Germinal center (tissue), 1 donor: ENCODE results near the gene KDM4B.
"Not testable (repeated sequence)": the region's sequence is repeated elsewhere in the genome, so short reads cannot be mapped to it uniquely, and the experiment has no call there.

Source experiments
- DNase-seq: peaks from one replicate; pipeline ENCODE4 v3.0.0; 2012; ENCODE audit warnings: mixed read lengths, low spot score

Gene KDM4B

DNA sequence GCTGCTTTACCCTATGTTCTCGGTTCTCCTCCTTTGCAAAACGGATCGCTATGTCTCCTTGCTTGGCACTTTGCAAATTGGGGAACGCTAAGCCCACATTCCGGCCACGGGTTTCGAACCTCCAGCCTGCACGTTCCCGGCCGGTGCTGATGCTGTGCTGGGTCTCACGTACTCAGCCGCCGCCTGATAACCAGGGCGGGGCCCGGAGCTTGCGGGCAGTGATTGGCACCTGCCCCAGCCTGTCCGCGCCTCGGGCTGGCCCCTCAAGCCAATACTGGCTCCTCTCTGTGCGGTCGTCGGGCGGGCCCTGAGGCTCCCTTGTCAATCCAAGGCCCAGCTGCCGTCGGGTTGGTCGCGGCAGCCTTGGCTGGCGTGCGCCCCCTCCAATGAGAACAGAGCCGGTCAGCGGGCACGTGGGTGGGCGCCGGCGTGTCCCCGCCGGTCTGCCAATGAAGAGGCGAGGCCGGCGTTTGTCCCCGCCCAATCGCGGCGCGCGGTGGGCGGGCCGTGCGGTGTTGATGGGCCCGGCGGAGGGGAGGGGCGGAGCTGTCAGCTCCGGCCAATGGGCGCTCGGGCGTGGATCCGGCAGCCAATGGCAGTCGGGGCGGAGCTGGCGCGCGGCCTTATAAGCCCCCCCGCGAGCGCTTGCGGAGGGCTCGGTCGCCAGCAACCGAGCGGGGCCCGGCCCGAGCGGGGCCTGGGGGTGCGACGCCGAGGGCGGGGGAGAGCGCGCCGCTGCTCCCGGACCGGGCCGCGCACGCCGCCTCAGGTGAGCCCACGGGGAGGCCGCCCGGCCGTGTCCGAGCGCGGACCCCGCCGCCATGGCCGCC lies at the start of gene KDM4B:
KDM4B (plus strand) TSS at position 652 of the 830 bp plus-strand sequence. CDS start 63,778 bp downstream, outside the sequence.
- peak; percentile 100 for DNase-seq

DNA sequence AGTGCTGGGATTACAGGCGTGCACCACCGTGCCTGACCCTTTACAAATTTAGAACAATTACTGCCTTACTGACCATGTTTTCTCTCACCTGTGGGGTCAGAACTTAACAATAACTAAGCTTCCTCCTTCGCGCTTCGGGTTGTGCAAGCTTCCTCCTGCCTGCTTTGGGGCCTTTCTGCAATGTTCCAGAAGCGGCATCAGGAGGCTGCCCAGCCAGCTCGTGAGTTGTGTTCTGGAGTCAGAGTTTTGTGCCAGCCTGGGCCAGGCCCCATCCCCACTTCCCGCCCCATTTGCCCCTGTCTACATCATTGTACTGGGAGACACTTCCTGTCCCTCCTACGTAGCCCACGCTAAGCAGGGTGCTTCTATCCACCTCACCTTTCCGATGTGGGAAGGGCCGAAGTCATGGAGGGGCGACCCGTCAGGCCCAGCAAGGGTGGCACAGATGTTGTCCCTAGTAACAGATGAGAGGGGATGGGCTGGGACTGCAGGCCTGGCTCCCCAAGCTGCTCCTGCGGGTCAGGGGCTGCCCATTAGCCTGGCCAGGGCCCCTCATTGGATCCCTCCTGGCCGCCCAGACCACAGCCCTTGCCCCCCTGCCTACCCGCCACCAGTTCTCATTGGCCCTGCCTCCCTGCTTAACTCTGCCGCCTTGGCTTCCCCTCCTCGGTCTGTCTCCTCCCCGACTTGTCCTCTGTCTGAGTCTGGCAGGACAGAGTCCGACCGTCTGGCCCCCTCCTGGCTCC lies 46.2 kb upstream of the KDM4B start:
- no peak for DNase-seq

DNA sequence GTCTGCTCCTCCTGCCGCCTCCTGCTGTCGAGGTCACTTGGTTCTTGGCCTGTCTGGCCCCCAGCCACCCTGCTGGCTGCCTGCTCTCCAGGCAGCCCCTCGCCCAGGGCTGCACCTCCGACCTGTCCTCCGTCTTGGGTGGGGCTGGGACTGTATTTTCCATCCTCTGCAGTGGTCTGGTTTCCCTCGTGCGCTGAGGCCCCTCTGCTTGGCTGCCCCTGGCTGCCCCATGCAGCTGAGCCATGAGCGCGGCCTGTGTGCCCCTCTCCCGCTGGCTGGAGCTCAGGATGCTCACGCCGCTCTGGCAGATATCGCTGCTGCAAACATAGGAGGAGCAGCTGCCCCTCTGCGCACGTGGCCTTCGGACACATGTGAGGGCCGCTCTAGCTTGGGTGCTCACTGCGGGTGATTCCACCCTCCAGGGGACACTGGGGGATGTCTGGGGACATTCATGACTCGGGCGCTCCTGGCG lies 45.6 kb upstream of the KDM4B start:
- DNase-seq, result no peak

DNA sequence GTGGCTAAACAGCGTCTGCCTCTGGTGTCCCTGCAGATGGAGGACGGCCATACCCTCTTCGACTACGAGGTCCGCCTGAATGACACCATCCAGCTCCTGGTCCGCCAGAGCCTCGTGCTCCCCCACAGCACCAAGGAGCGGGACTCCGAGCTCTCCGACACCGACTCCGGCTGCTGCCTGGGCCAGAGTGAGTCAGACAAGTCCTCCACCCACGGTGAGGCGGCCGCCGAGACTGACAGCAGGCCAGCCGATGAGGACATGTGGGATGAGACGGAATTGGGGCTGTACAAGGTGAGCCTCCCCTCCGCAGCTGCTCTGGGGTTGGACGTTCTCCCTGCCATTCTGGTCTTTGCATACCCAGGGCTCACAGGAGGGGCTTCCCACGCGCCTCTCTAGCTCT lies 39.7 kb upstream of the KDM4B start:
- no peak for DNase-seq

DNA sequence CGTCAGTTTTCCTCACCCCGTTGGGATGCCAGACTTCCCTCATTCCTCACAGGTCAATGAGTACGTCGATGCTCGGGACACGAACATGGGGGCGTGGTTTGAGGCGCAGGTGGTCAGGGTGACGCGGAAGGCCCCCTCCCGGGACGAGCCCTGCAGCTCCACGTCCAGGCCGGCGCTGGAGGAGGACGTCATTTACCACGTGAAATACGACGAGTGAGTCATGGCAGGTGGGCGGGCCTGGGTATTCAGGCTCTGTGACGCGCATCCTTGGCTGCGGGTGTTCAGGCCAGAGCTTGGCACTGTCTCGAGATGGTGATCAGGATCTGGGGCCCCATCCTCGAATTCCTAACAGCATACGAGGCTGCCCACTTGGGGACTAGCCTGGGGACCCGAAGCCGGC lies 38.2 kb upstream of the KDM4B start:
- DNase-seq, result no peak

DNA sequence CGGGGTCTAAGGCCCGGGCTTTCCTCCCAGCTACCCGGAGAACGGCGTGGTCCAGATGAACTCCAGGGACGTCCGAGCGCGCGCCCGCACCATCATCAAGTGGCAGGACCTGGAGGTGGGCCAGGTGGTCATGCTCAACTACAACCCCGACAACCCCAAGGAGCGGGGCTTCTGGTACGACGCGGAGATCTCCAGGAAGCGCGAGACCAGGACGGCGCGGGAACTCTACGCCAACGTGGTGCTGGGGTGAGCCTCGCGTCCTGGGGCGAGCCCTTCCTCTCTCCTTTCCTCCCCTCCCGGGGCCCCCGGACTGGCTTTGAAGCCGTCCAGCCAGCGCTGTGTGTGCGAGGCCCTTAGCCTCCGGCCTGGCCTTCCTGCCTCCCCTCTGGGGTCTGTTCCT lies 36.2 kb upstream of the KDM4B start:
- no peak for DNase-seq

DNA sequence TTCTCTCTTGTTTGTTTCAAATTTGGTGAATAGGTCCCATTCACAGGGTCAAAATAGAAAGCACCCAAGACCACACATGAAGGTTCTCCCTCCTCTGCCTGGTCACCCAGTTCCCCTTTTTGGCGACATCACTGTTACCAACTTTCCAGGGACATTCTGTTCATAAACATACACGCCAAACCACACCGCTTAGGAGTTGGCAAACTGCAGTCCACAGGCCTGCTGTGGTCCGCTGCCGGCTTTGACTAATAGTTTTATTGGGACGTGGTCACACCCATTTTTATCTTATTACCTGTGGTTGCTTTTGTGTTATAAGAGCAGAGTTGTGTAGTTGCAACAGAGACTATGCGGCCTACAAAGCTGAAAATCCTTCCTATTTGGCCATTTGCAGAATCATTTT lies 35.4 kb upstream of the KDM4B start:
- no peak for DNase-seq

DNA sequence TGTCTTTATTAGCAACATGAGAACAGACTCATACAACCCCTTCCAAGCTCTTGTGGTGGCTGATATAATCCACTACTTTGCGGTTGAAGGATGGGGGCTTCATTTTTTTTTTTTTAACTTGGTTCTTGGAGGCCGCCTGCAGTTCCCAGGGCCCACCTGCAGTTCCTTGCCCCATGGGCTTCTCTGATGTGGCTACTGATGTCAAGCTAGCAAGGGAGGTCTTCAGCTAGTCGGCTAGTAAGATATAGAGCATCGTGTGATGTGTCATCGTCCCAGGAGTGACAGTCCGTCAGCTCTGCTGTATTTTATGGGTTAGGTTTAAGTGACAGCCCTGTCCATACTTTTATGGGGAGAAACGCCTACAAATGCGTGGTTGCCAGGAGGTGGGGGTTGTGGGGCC lies 33.5 kb upstream of the KDM4B start:
- no peak for DNase-seq

DNA sequence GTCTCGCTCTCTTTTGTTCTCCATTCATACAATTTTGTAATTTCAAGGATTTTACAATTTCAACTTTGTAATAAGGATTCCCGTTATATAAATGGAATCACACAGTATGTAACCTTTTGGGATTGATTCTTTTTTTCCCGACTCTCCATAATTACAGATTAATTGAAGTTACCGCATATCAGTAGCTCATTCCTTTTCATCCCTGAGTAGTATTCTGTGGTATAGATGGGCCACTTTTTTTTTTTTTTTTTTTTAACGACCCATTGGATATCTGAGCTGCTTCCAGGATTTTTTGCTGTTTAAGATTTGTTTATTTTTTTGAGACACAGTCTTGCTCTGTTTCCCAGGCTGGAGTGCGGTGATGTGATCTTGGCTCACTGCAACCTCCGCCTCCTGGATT lies 31.9 kb upstream of the KDM4B start:
- DNase-seq, result no peak

DNA sequence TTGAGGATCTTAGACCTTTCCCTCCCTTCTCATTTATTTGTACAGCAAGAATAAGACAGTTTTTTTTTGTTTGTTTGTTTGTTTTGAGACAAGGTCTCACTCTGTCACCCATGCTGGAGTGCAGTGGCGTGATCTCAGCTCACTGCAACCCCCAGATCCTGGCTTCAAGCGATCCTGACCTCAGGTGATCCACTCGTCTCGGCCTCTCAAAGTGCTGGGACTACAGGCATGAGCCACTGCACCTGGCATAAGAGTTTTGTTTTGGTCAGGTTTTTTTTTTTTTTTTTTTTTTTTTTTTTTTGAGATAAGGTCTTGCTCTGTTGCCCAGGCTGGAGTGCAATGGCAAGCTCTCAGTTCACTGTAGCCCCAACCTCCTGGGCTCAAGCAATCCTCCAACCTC lies 30.5 kb upstream of the KDM4B start:
- DNase-seq, result not testable (repeated sequence)

DNA sequence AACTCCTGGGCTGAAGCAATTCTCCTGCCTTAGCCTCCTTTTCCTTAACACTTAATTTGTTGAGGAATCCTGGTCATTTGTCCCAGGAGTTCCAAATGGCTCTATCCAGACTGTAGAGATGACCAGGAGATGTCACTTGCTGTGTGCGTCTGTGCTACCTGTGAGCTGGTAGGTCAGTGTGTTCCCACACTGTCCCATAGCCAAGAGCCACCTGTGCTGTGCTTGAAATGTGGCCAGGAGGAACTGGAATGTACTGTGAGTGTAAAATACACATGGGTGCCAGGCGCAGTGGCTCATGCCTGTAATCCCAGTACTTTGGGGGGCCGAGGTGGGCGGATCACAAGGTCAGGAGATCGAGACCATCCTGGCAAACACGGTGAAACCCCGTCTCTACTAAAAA lies 29.4 kb upstream of the KDM4B start:
- DNase-seq, result no peak

DNA sequence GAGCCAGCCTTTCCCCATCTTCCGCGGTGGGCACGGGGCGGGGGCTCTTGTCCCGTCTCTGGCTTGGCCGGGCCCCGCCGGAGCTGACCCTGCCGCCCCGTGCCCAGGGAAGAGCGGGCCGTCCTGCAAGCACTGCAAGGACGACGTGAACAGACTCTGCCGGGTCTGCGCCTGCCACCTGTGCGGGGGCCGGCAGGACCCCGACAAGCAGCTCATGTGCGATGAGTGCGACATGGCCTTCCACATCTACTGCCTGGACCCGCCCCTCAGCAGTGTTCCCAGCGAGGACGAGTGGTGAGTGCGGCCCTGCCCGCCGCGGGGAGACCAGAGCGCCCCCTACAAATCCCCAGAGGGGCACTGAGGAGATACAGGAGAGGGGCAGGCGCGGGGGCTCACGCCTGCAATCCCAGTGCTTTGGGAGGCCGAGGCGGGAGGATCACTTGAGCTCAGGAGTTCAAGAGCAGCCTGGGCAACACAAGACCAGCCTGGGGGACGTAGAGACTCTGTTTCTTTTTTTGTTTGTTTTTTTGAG lies 27.2 kb upstream of the KDM4B start:
- DNase-seq, result not testable (repeated sequence)

DNA sequence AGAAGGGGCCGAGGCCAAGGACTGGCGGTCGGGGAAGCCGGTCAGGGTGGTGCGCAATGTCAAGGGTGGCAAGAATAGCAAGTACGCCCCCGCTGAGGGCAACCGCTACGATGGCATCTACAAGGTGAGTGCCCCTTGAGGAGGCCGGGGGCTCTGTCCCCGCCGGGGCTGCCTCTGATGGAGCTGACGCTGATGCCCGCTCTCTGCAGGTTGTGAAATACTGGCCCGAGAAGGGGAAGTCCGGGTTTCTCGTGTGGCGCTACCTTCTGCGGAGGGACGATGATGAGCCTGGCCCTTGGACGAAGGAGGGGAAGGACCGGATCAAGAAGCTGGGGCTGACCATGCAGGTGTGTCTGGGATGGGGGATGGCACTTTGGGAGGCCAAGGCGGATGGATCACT lies 18.3 kb upstream of the KDM4B start:
- not testable (repeated sequence) for DNase-seq

DNA sequence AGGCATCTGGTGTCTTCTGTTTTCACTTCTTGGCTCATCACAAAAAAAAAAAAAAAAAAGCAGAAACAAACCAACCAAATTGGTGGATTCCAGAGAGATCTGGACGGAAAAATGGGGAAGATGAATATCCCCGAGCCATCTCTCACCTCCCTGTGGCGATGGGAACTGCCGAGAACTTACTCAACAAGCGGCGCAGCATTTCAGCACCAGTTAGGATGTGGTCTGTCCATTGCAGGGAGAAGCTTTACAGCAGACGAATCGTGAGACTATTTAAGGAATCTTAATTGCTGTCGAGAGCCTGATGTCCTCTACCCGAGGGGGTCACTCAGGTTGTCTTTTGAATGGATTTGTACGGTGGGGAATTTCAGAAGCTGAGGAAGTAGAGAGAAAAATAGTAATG lies 17.3 kb upstream of the KDM4B start:
- DNase-seq, result no peak

DNA sequence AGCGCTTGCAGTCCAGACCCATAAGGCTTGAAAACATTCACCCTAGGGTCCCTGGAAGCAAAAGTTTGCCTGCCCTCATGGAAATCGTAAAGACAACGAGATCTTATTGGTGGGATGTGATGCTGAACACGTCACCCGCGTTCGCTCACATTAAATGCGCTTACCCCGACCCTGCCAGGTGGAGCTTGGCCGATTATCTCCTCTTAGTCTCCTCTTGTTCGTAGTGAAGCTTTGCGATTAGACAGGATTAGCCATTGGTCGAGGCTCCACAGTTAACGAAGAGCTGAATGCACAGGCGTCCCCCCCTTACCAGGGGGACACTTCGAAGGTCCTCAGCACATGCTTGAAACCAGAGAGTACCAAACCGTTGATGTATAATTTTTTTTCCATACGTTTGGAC lies 16.0 kb upstream of the KDM4B start:
- no peak for DNase-seq

DNA sequence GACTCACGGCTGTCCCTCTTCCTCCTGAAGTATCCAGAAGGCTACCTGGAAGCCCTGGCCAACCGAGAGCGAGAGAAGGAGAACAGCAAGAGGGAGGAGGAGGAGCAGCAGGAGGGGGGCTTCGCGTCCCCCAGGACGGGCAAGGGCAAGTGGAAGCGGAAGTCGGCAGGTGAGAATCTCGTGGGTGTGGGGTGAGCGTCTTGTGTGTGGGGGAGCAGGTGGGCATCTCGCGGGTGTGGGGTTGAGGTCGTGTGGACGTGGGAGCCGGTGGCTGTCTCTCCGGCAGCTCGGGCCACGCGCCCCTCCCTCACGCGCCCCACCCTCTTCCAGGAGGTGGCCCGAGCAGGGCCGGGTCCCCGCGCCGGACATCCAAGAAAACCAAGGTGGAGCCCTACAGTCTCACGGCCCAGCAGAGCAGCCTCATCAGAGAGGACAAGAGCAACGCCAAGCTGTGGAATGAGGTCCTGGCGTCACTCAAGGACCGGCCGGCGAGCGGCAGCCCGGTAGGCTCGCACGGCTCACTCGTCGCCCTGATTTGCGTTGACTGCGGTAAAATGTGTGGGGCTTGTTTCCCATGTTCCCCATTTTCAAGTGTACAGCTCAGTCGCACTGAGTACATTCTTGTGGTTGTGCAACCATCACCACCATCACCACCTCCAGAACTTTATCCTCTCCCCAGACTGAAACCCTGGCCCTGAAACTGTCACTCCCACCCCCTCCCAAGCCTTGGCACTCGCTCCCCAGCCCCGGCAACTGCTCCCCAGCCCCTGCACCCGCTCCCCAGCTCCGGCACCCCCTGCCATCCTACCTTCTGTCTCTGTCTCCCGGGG lies 14.4 kb upstream of the KDM4B start:
- DNase-seq, result not testable (repeated sequence)

DNA sequence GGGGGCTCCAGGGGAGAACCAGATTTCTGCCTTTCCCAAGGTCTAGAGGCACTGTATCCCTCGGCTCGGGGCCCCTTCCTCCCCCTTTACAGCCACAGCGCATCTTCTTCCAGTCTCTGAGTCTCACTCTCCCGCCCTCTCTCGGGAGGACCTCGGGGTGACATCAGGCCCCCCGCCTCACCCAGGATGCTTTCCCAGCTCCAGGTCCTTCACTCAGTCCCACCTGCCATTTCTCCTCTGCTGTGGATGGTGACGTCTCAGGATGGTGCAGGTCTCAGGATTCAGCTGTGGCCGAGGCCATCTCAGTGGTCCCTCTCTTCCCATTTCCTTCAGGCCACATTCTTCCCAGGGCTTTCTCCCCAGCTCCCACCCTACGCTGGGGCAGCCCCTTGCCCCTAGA lies 13.6 kb upstream of the KDM4B start:
- no peak for DNase-seq

DNA sequence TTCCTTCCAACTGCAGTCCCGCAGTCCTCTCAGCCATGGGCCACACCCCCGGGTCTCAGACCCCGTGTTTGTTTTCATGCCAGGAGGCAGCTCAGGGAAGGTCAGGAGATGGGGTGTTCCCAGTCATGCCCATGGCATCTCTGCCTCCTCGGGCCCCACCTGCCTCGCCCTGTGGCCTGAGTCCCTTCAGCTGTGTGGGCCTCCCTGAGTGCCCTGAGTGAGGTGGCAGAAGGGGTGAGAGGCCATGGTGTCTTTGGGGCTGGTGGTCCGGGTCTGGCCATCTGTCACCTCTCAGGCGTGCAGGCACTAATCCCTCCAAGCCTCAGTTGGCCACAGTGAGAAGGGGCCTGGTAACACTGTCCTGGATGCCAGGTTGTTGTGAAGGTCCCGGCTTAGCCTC lies 10.9 kb upstream of the KDM4B start:
- DNase-seq, result no peak

DNA sequence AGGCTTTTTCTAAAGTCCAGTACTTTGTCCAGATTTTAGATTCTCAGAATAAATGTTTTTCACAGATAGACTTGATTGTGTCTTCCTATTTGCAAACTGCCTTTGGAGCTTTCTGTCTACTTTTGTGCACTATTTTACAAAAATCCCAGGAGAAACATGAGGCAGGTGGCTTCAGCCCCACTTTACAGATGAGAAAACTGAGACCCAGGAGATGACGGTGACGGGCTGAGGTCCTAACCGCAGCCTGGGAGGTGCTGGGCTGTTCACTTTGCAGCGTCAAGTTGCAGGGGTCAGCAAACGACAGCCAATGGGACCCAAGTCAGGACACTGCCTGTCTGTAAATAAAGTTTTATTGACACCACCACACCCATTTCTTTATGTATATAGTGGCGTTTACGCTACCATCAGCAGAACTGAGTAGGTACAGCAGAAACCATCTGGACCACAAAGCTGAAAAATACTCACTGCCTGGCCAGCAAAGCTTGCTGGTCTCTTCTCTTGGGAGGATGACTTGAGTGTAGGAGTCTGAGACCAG lies 6.8 kb upstream of the KDM4B start:
- DNase-seq, result no peak

DNA sequence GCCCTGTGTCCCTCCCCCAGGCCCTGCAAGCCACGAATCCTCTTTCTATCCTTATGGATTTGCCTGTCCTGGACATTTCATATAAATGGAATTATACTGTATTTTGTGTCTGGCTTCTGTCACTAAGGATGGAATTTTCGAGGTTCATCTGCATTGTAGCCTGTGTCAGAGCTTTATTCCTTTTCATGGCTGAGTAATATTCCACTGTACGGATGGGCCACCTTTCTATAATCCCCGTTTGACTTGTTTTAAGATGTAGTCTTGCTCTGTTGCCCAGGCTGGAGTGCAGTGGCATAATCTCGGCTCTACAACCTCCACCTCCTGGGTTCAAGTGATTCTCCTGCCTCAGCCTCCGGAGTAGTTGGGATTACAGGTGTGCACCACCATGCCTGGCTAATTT lies 3.9 kb upstream of the KDM4B start:
- no peak for DNase-seq

DNA sequence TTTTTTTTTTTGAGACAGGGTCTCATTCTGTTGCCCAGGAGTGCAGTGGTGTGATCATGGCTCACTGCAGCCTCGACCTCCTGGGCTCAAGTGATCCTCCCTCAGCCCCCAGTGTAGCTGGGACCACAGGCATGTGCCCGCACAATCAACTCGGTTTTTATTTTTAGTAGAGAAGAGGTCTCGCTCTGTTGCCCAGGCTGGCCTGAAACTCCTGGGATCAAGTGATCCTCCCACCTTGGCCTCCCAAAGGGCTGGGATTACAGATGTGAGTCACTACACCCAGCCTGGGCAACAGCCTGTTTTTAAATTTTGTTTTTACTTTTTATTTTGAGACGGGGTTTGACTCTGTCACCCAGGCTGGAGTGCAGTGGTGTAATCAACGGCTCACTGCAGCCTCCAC lies 2.3 kb upstream of the KDM4B start:
- no peak for DNase-seq
